Measurements from ENCODE around the gene KCTD13. TPM values are rescaled to one million over a fixed set of nuclear protein-coding genes. Genes with fewer than 3 reads are reported as not detected.
"Not testable (repeated sequence)": the region's sequence is repeated elsewhere in the genome, so short reads cannot be mapped to it uniquely, and the experiment has no call there.

Gene KCTD13
- total RNA-seq, 1 experiment from 2014 or later = 8.2 TPM

DNA sequence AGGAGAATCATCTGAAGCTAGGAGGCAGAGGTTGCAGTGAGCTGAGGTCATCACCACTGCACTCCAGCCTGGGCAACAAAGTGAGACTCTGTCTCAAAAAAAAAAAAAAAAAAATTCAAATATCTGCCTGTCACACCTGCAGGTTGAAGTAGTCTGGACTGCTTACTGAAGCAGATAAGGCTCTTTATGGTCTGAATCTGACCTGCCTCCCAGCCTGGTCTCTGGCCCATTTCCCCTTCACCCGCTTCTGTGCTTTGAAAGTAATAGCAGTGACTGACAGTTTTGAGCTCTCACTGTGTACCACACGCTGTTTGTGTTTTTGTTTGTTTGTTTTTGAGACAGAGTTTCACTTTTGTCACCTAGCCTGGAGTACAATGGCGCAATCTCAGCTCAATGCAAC is 32.5 kb downstream of the KCTD13 start:
- CTCF ChIA-PET = no interaction called here
- no TSS peak for BruUV-seq (replicated peaks)
- Histone ChIP-seq H3K9me3 (ENCODE audit: low read length) (no peaks in the 10 kb centered on the region), H3F3A (ENCODE audit: low read length, unreplicated experiment) (no peaks in the 10 kb centered on the region), H3K4me3 (ENCODE audit: low read length) (no peak overlapping the region), H3K27ac (ENCODE audit: low read length) (no peak overlapping the region), H2AFZ (ENCODE audit: low read length) (no peak overlapping the region), H3K4me1 (ENCODE audit: insufficient read depth, low read length) (0 out of 2 replicates have a peak, but pooled peaks cover under 1% of the 10 kb centered on the region), H3K36me3 (ENCODE audit: low read depth, low read length) (no peaks in the 10 kb centered on the region), H3K9ac (ENCODE audit: low read length) (no peak overlapping the region), H3K79me2 (ENCODE audit: low read length) (no peaks in the 10 kb centered on the region), H3K4me2 (ENCODE audit: low read length) (no peak overlapping the region), H3K27me3 (ENCODE audit: low read length) (no peaks in the 10 kb centered on the region), H3K9me2 (replicated peaks; ENCODE audit: low read length) (no peaks in the 10 kb centered on the region), H4K20me1 (ENCODE audit: low read length) (no peaks in the 10 kb centered on the region)
- no peak for TF ChIP-seq EZH2 (IDR thresholded peaks at IDR 0.05; ENCODE audit: low read length, unreplicated experiment)
- no peak for TF ChIP-seq EZH2phosphoT487 (IDR thresholded peaks at IDR 0.05; ENCODE audit: borderline replicate concordance, low read length)
- TF ChIP-seq, protein P1, sequence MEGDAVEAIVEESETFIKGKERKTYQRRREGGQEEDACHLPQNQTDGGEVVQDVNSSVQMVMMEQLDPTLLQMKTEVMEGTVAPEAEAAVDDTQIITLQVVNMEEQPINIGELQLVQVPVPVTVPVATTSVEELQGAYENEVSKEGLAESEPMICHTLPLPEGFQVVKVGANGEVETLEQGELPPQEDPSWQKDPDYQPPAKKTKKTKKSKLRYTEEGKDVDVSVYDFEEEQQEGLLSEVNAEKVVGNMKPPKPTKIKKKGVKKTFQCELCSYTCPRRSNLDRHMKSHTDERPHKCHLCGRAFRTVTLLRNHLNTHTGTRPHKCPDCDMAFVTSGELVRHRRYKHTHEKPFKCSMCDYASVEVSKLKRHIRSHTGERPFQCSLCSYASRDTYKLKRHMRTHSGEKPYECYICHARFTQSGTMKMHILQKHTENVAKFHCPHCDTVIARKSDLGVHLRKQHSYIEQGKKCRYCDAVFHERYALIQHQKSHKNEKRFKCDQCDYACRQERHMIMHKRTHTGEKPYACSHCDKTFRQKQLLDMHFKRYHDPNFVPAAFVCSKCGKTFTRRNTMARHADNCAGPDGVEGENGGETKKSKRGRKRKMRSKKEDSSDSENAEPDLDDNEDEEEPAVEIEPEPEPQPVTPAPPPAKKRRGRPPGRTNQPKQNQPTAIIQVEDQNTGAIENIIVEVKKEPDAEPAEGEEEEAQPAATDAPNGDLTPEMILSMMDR (conservative IDR thresholded peaks at IDR 0.05; ENCODE audit: low read depth, low read length) = no peak
- intact Hi-C loops (cut with micrococcal nuclease) = no loop called here
- POLR2A ChIA-PET (ENCODE audit: unreplicated experiment) = no interaction called here
- DNase-seq (no peak), ATAC-seq (no peak)

DNA sequence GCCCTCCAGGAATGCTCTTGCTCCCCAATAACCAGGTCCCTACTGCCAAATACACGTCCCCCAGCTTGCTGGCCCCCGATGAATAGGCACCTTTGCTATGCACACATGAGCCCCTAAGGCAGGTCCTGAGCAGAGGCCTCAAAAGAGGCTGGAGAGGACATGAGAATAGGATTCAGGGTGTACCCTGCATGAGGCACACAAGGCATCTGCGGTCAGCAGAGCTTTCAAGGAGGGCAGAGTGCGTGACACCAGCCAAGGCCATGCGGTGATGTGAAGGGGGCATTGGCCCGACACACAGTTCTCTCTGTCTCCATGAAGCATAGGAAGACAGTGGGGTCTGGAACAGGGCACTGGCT is 33.6 kb downstream of the KCTD13 start:
- H3K9me3 ChIP-seq (ENCODE audit: low read length) = no peaks in the 10 kb centered on the region
- no TSS peak for BruUV-seq (replicated peaks)
- H3K4me3 ChIP-seq (ENCODE audit: low read length) = no peak overlapping the region
- no peaks in the 10 kb centered on the region for H3K79me2 ChIP-seq (ENCODE audit: low read length)
- no peaks in the 10 kb centered on the region for H3K36me3 ChIP-seq (ENCODE audit: low read depth, low read length)
- no peak overlapping the region for H3K4me2 ChIP-seq (ENCODE audit: low read length)
- no peaks in the 10 kb centered on the region for H4K20me1 ChIP-seq (ENCODE audit: low read length)
- H3K9ac ChIP-seq (ENCODE audit: low read length) = no peak overlapping the region
- no peaks in the 10 kb centered on the region for H3K9me2 ChIP-seq (replicated peaks; ENCODE audit: low read length)
- CTCF ChIA-PET = no interaction called here
- TF ChIP-seq EZH2 (IDR thresholded peaks at IDR 0.05; ENCODE audit: low read length, unreplicated experiment) = no peak
- TF ChIP-seq, protein P1 (conservative IDR thresholded peaks at IDR 0.05; ENCODE audit: low read depth, low read length) = no peak
- TF ChIP-seq EZH2phosphoT487 (IDR thresholded peaks at IDR 0.05; ENCODE audit: borderline replicate concordance, low read length) = no peak
- no peaks in the 10 kb centered on the region for H3F3A ChIP-seq (ENCODE audit: low read length, unreplicated experiment)
- H2AFZ ChIP-seq (ENCODE audit: low read length) = no peak overlapping the region
- POLR2A ChIA-PET (ENCODE audit: unreplicated experiment) = no interaction called here
- ATAC-seq = no peak
- intact Hi-C loops (cut with micrococcal nuclease) = no loop called here
- no peak for DNase-seq
- H3K4me1 ChIP-seq (ENCODE audit: insufficient read depth, low read length) = no peaks in the 10 kb centered on the region
- no peak overlapping the region for H3K27ac ChIP-seq (ENCODE audit: low read length)
- H3K27me3 ChIP-seq (ENCODE audit: low read length) = no peaks in the 10 kb centered on the region

DNA sequence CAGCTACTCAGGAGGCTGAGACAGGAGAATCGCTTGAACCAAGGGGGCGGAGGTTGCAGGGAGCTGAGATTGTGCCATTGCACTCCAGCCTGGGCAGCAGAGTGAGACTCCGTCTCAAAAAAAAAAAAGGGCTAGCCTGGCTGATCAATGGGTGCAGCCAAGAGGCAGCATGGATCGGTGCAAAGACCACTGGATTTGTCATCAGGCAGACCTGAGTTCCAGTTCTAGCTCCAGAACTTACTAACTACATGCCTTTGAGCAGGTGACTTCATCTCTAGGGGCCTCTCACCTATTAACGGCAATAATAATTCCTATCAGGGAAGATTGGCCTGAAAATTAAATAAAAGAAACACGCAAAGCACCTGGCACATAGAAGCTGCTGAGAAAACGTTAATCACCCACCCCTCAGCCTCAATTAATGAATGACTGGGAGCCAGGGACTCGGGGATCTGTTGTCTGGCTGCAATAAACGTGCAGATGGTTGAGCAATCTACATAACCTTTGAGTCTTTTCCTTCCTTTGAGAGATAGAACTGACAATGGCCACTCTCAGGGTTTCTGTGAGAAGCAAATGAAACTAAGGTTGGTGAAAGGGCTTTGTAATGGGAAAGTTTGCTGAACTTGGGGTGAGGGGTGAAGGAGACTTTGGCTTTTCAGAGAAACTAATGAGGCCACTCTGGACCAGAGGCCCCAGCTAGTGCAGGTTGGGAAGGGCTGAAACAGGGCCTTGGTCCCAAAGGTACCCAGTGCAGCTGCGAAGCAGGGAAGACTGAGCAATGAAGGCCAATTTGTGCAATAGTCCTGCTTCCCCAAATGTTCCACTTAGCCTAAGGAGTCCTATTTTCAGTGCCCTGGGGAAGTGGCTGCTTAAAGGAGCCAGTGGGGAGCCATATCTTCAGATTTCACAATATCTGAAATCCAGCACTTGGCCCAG is 34.2 kb downstream of the KCTD13 start:
- intact Hi-C loops (cut with micrococcal nuclease) = no loop called here
- POLR2A ChIA-PET (ENCODE audit: unreplicated experiment) = no interaction called here

DNA sequence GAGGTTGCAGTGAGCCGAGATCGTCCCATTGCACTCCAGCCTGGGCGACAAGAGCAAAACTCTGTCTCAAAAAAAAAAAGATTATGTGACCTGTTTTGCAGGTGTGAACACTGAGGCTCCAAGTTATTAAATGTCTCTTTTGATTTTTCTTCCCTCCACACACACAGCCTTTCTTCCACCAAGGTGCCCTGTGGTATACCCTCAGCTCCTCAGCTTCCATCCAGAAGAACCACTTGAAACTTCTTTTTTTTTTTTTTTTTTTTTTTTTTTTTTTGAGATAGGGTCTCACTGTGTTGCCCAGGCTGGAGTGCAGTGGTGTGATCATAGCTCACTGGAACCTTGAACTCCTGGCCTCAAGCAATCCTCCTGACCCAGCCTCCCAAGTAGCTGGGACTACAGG is 36.7 kb downstream of the KCTD13 start:
- H3F3A ChIP-seq (ENCODE audit: low read length, unreplicated experiment); BruUV-seq (replicated peaks); H3K27ac ChIP-seq (ENCODE audit: low read length); H4K20me1 ChIP-seq (ENCODE audit: low read length); DNase-seq; H3K9me2 ChIP-seq (replicated peaks; ENCODE audit: low read length); H3K9ac ChIP-seq (ENCODE audit: low read length); H3K4me3 ChIP-seq (ENCODE audit: low read length); H3K4me2 ChIP-seq (ENCODE audit: low read length); H3K9me3 ChIP-seq (ENCODE audit: low read length); H3K79me2 ChIP-seq (ENCODE audit: low read length); POLR2A ChIA-PET (ENCODE audit: unreplicated experiment); intact Hi-C loops (cut with micrococcal nuclease); ATAC-seq; H3K36me3 ChIP-seq (ENCODE audit: low read depth, low read length); H2AFZ ChIP-seq (ENCODE audit: low read length); H3K4me1 ChIP-seq (ENCODE audit: insufficient read depth, low read length); H3K27me3 ChIP-seq (ENCODE audit: low read length); CTCF ChIA-PET: not testable (repeated sequence)

More for the DNA sequence above, 34.2 kb downstream of the KCTD13 start:
- no peaks in the 10 kb centered on the region for H3K4me1 ChIP-seq (ENCODE audit: insufficient read depth, low read length)
- no peak overlapping the region for H3K4me3 ChIP-seq (ENCODE audit: low read length)
- no TSS peak for BruUV-seq (replicated peaks)
- no peaks in the 10 kb centered on the region for H3K79me2 ChIP-seq (ENCODE audit: low read length)
- H3K27me3 ChIP-seq (ENCODE audit: low read length) = no peaks in the 10 kb centered on the region
- no peak overlapping the region for H3K27ac ChIP-seq (ENCODE audit: low read length)
- no peaks in the 10 kb centered on the region for H3F3A ChIP-seq (ENCODE audit: low read length, unreplicated experiment)
- no peaks in the 10 kb centered on the region for H4K20me1 ChIP-seq (ENCODE audit: low read length)
- no peak overlapping the region for H2AFZ ChIP-seq (ENCODE audit: low read length)
- H3K9me2 ChIP-seq (replicated peaks; ENCODE audit: low read length) = no peaks in the 10 kb centered on the region
- no peaks in the 10 kb centered on the region for H3K36me3 ChIP-seq (ENCODE audit: low read depth, low read length)
- no peak overlapping the region for H3K4me2 ChIP-seq (ENCODE audit: low read length)
- no peak for TF ChIP-seq EZH2phosphoT487 (IDR thresholded peaks at IDR 0.05; ENCODE audit: borderline replicate concordance, low read length)
- no peak for TF ChIP-seq EZH2 (IDR thresholded peaks at IDR 0.05; ENCODE audit: low read length, unreplicated experiment)
- TF ChIP-seq, protein P1 (conservative IDR thresholded peaks at IDR 0.05; ENCODE audit: low read depth, low read length) = no peak
- H3K9ac ChIP-seq (ENCODE audit: low read length) = no peak overlapping the region
- ATAC-seq (no peak), DNase-seq (no peak)
- CTCF ChIA-PET = no interaction called here
- H3K9me3 ChIP-seq (ENCODE audit: low read length) = no peaks in the 10 kb centered on the region

Measured in PC-3 (cell line).